ENCODE measurements around the gene MUC4. TPM values are rescaled to one million over a fixed set of nuclear protein-coding genes. Genes with fewer than 3 reads are reported as not detected.

MUC4 gene
- total and polyA plus RNA-seq, 10 of the 15 experiments (the other 5 are each of a cell fraction or from before 2014, with no cell fraction given): 0.02 to 0.46 (median 0.27) TPM; not detected in 4

DNA sequence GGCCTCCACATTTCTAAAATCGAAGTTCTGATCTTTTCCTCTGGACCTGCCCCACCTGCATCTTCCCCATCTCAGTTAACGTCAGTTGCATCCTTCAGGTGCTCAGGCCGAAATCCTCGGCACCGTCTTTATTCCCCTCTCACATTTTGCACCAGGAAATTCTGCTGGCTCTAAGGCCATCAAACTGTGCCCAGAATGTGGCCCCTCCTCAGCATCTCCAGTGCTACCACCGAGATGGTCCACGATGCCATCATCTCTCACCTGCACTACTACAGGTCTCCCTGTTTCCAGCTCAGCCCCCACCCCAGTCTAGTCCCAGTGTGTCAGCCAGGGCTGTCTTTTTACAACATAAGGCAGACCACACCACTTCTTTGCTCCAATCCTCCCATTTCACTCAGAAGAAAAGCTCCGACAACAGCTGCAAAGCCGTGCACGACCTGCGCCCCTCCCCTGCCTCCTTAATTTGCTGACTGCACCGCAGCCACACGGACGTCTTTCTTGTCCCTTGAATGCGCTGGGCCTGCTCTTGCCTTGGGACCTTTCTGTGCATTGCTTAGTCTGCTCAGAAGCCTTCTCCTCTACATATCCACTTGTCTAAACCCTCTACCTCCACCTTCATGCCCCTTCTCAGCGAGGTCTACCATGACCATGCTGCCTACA, 76.6 kb downstream of the MUC4 start:
- no peaks in the 10 kb centered on the region for H3K27me3 ChIP-seq (replicated peaks in 1 of 2; ENCODE audit: control insufficient read depth in 2 of 2, insufficient read depth in 2 of 2, low read length in 1 of 2)
- H3K9me3 ChIP-seq (replicated peaks; ENCODE audit: control insufficient read depth, insufficient read depth, low read length): no peaks in the 10 kb centered on the region
- H3K4me2 ChIP-seq (ENCODE audit: control insufficient read depth, insufficient read depth): no peak overlapping the region
- CTCF ChIA-PET: interaction anchor here (0.7 kb wide), 1 partner anchor 116 kb away, joined by 3 read pairs; no protein-coding TSS in a partner anchor
- DNase-seq (ENCODE audit: low read depth, low spot score) (no peak), ATAC-seq (no peak), FAIRE-seq (no peak)
- H3K27ac ChIP-seq (ENCODE audit: control insufficient read depth, insufficient read depth): no peak overlapping the region
- H3K36me3 ChIP-seq (ENCODE audit: control insufficient read depth in 2 of 2, insufficient read depth in 2 of 2, low read length in 1 of 2): no peaks in the 10 kb centered on the region
- no peak overlapping the region for H3K9ac ChIP-seq (ENCODE audit: control insufficient read depth, insufficient read depth, low read length)
- no TSS peak for BruUV-seq (replicated peaks)
- 59% methylated on average over 16 of the region's 16 CpGs for WGBS (ENCODE audit: insufficient coverage, insufficient replicate concordance, low lambda C conversion rate, missing lambda C conversion rate)
- POLR2A ChIA-PET: interaction anchor here (0.6 kb wide), 1 partner anchor 8 kb away, joined by 3 read pairs; no protein-coding TSS in a partner anchor
- no peaks in the 10 kb centered on the region for H4K20me1 ChIP-seq (ENCODE audit: control insufficient read depth, insufficient read depth)
- H3K4me3 ChIP-seq: no peak overlapping the region
- no peak for TF ChIP-seq JUNB (IDR thresholded peaks at IDR 0.05)
- TF ChIP-seq EGR1 (IDR thresholded peaks at IDR 0.05; ENCODE audit: borderline replicate concordance in 1 of 2, low read depth in 2 of 2, low read length in 2 of 2): no peak
- TF ChIP-seq, protein P1, sequence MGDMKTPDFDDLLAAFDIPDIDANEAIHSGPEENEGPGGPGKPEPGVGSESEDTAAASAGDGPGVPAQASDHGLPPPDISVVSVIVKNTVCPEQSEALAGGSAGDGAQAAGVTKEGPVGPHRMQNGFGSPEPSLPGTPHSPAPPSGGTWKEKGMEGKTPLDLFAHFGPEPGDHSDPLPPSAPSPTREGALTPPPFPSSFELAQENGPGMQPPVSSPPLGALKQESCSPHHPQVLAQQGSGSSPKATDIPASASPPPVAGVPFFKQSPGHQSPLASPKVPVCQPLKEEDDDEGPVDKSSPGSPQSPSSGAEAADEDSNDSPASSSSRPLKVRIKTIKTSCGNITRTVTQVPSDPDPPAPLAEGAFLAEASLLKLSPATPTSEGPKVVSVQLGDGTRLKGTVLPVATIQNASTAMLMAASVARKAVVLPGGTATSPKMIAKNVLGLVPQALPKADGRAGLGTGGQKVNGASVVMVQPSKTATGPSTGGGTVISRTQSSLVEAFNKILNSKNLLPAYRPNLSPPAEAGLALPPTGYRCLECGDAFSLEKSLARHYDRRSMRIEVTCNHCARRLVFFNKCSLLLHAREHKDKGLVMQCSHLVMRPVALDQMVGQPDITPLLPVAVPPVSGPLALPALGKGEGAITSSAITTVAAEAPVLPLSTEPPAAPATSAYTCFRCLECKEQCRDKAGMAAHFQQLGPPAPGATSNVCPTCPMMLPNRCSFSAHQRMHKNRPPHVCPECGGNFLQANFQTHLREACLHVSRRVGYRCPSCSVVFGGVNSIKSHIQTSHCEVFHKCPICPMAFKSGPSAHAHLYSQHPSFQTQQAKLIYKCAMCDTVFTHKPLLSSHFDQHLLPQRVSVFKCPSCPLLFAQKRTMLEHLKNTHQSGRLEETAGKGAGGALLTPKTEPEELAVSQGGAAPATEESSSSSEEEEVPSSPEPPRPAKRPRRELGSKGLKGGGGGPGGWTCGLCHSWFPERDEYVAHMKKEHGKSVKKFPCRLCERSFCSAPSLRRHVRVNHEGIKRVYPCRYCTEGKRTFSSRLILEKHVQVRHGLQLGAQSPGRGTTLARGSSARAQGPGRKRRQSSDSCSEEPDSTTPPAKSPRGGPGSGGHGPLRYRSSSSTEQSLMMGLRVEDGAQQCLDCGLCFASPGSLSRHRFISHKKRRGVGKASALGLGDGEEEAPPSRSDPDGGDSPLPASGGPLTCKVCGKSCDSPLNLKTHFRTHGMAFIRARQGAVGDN (IDR thresholded peaks at IDR 0.05): no peak
- TF ChIP-seq POLR2AphosphoS5 (IDR thresholded peaks at IDR 0.05; ENCODE audit: low read length): no peak
- TF ChIP-seq CHD1 (IDR thresholded peaks at IDR 0.05; ENCODE audit: low read depth, low read length): no peak
- TF ChIP-seq ZNF384 (IDR thresholded peaks at IDR 0.05; ENCODE audit: borderline replicate concordance, low read depth, low read length): no peak
- SMC1A ChIA-PET (ENCODE audit: uncharacterized antibody, unreplicated experiment): interaction anchor here (1.3 kb wide), 1 partner anchor 193 kb away, joined by 3 read pairs; no protein-coding TSS in a partner anchor
- intact Hi-C loops (cut with micrococcal nuclease; ENCODE audit: unreplicated experiment): no loop called here
- no peak overlapping the region for H2AFZ ChIP-seq (ENCODE audit: control insufficient read depth, low read depth, low read length)
- RAD21 ChIA-PET (ENCODE audit: unreplicated experiment): no interaction called here
- H3K4me1 ChIP-seq (ENCODE audit: control insufficient read depth, insufficient read depth, low read length): no peaks in the 10 kb centered on the region
- no peaks in the 10 kb centered on the region for H3K79me2 ChIP-seq (ENCODE audit: control insufficient read depth, insufficient read depth, low read length)
- in situ Hi-C loops (cut with MboI): no loop called here

Data from GM12878 (cell line).